ENCODE data around the gene DOK4.

GRCh38 chr16:57493767-57494166, 7.5 kb upstream of the DOK4 start:
- TF ChIP-seq, protein P1, sequence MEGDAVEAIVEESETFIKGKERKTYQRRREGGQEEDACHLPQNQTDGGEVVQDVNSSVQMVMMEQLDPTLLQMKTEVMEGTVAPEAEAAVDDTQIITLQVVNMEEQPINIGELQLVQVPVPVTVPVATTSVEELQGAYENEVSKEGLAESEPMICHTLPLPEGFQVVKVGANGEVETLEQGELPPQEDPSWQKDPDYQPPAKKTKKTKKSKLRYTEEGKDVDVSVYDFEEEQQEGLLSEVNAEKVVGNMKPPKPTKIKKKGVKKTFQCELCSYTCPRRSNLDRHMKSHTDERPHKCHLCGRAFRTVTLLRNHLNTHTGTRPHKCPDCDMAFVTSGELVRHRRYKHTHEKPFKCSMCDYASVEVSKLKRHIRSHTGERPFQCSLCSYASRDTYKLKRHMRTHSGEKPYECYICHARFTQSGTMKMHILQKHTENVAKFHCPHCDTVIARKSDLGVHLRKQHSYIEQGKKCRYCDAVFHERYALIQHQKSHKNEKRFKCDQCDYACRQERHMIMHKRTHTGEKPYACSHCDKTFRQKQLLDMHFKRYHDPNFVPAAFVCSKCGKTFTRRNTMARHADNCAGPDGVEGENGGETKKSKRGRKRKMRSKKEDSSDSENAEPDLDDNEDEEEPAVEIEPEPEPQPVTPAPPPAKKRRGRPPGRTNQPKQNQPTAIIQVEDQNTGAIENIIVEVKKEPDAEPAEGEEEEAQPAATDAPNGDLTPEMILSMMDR (IDR thresholded peaks at IDR 0.05) = no peak
- no peak for TF ChIP-seq POLR2A (IDR thresholded peaks at IDR 0.05)

Measured in uterus (tissue), 2 donors.